Measurements from ENCODE around the gene CALML5. TPM values are rescaled to one million over a fixed set of nuclear protein-coding genes. Genes with fewer than 3 reads are reported as not detected.

The CALML5 gene
- total and polyA plus RNA-seq, 2 of the 4 experiments (the other 2 are of a cell fraction), result not detected

GRCh38 chr10:5460468-5461202 is 38.7 kb downstream of the CALML5 start:
- DNase-seq (no peak), ATAC-seq (ENCODE audit: low read depth) (no peak)
- Histone ChIP-seq H3K56ac (ENCODE audit: extremely low read depth, insufficient read depth, low read length) (no peak overlapping the region), H3K4me2 (ENCODE audit: low read depth, low read length) (no peak overlapping the region), H4K5ac (ENCODE audit: low read depth, low read length) (no peak overlapping the region), H2BK20ac (ENCODE audit: low read depth, low read length) (no peak overlapping the region), H3K4me1 (ENCODE audit: control insufficient read depth, insufficient read depth, low read length) (peaks cover 10% of the 10 kb centered on the region), H2BK120ac (ENCODE audit: low read depth, low read length) (no peak overlapping the region), H3K9me1 (ENCODE audit: insufficient read depth, low read length) (peaks cover 5% of the 10 kb centered on the region), H3K36me3 (ENCODE audit: control insufficient read depth, insufficient read depth, low read length) (peaks cover 12% of the 10 kb centered on the region), H3K14ac (replicated peaks; ENCODE audit: low read depth, low read length) (no peak overlapping the region), H2AFZ (replicated peaks; ENCODE audit: low read length, poor library complexity) (no peak overlapping the region), H3K4ac (ENCODE audit: low read depth, low read length) (no peak overlapping the region), H3K9ac (ENCODE audit: low read depth, low read length) (no peak overlapping the region), H4K91ac (ENCODE audit: insufficient read depth, low read depth, low read length) (no peak overlapping the region), H2BK5ac (ENCODE audit: low read depth, low read length, poor library complexity, severe bottlenecking) (no peak overlapping the region), H4K20me1 (ENCODE audit: insufficient read depth, low read length) (no peaks in the 10 kb centered on the region), H2BK15ac (ENCODE audit: low read depth, low read length) (no peak overlapping the region), H3K18ac (ENCODE audit: low read depth, low read length) (no peak overlapping the region), H3K23ac (ENCODE audit: low read depth, low read length) (no peak overlapping the region), H3K4me3 (ENCODE audit: insufficient read depth, low read depth, low read length) (no peak overlapping the region), H3K27ac (ENCODE audit: insufficient read depth, low read length) (no peak overlapping the region), H3K27me3 (ENCODE audit: control insufficient read depth, insufficient read depth, low read length) (no peaks in the 10 kb centered on the region), H2AK9ac (replicated peaks; ENCODE audit: low read depth, low read length, poor library complexity) (no peak overlapping the region), H2AK5ac (ENCODE audit: low read depth, low read length) (no peak overlapping the region), H4K8ac (ENCODE audit: low read depth in 2 of 2, low read length in 2 of 2) (no peak overlapping the region), H3K79me1 (ENCODE audit: low read depth in 1 of 2, low read length in 2 of 2) (peaks cover 5 to 7% of the 10 kb centered on the region in 2 experiments; a peak in 2 of 4 replicates), H3K9me3 (ENCODE audit: control insufficient read depth, insufficient read depth, low read length) (no peaks in the 10 kb centered on the region)
- CTCF ChIA-PET, result interaction anchor here (1.2 to 1.4 kb wide), 2 partner anchors 162 to 163 kb away, joined by 3 to 4 read pairs; no protein-coding TSS in a partner anchor
- BruUV-seq (replicated peaks), result no TSS peak
- in situ Hi-C loops (cut with MboI; ENCODE audit: low sequenced_read_pairs), result loop anchor here (25.0 kb wide), 1 partner anchor 402 kb away; no protein-coding TSS in a partner anchor
- WGBS, 2 experiments (ENCODE audit: extremely low coverage in 2 of 2, insufficient read length in 1 of 2), result 100% methylated on average over 2 of the region's 14 CpGs; no CpG with 5 or more reads in 1 of the 2 experiments
- dilution Hi-C loops (cut with HindIII; ENCODE audit: low sequenced_read_pairs, unreplicated experiment), result no loop called here
- intact Hi-C loops (cut with micrococcal nuclease), result loop anchor here (5.0 kb wide), 1 partner anchor 77 kb away; no protein-coding TSS in a partner anchor
- TF ChIP-seq CHD1 (IDR thresholded peaks at IDR 0.05; ENCODE audit: low read depth, low read length), result no peak
- no peak for TF ChIP-seq MAZ (IDR thresholded peaks at IDR 0.05; ENCODE audit: borderline replicate concordance, low read depth, low read length)
- no peak for TF ChIP-seq MAFK (IDR thresholded peaks at IDR 0.05; ENCODE audit: low read depth, low read length)
- no peak for TF ChIP-seq SMC3 (IDR thresholded peaks at IDR 0.05; ENCODE audit: low read depth, low read length)
- TF ChIP-seq RAD21 (IDR thresholded peaks at IDR 0.05; ENCODE audit: low read length), result no peak
- TF ChIP-seq, protein P1, sequence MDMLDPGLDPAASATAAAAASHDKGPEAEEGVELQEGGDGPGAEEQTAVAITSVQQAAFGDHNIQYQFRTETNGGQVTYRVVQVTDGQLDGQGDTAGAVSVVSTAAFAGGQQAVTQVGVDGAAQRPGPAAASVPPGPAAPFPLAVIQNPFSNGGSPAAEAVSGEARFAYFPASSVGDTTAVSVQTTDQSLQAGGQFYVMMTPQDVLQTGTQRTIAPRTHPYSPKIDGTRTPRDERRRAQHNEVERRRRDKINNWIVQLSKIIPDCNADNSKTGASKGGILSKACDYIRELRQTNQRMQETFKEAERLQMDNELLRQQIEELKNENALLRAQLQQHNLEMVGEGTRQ (IDR thresholded peaks at IDR 0.05; ENCODE audit: low read depth, low read length), result no peak
- no peak for TF ChIP-seq NFE2L2 (IDR thresholded peaks at IDR 0.05; ENCODE audit: low read depth, low read length)
- POLR2A ChIA-PET (ENCODE audit: unreplicated experiment), result no interaction called here

Data from IMR-90 (cell line).